ENCODE data around the gene POLR2E. TPM values are rescaled to one million over a fixed set of nuclear protein-coding genes. Genes with fewer than 3 reads are reported as not detected.

POLR2E gene
- total and polyA plus RNA-seq, 2 of the 13 experiments (the other 11 are each of a cell fraction or from before 2014, with no cell fraction given): 140 to 272 TPM

GRCh38 chr19:1066748-1067340 is 28.3 kb downstream of the POLR2E start, which contains the start of gene ARHGAP45 (continued):
- TF ChIP-seq ZEB1 (IDR thresholded peaks at IDR 0.05; ENCODE audit: insufficient replicate concordance, low read depth): no peak
- no peak for TF ChIP-seq ZNF225 (CRISPR knock-in tag; IDR thresholded peaks at IDR 0.05)
- no peak for TF ChIP-seq EHMT2 (IDR thresholded peaks at IDR 0.05; ENCODE audit: borderline replicate concordance, low read depth, low read length)
- TF ChIP-seq SRY (CRISPR knock-in tag; IDR thresholded peaks at IDR 0.05): peak; percentile 72; the same call in 1 of the 2 replicates
- TF ChIP-seq, protein P1, sequence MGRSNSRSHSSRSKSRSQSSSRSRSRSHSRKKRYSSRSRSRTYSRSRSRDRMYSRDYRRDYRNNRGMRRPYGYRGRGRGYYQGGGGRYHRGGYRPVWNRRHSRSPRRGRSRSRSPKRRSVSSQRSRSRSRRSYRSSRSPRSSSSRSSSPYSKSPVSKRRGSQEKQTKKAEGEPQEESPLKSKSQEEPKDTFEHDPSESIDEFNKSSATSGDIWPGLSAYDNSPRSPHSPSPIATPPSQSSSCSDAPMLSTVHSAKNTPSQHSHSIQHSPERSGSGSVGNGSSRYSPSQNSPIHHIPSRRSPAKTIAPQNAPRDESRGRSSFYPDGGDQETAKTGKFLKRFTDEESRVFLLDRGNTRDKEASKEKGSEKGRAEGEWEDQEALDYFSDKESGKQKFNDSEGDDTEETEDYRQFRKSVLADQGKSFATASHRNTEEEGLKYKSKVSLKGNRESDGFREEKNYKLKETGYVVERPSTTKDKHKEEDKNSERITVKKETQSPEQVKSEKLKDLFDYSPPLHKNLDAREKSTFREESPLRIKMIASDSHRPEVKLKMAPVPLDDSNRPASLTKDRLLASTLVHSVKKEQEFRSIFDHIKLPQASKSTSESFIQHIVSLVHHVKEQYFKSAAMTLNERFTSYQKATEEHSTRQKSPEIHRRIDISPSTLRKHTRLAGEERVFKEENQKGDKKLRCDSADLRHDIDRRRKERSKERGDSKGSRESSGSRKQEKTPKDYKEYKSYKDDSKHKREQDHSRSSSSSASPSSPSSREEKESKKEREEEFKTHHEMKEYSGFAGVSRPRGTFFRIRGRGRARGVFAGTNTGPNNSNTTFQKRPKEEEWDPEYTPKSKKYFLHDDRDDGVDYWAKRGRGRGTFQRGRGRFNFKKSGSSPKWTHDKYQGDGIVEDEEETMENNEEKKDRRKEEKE (IDR thresholded peaks at IDR 0.05): no peak
- peak; percentile 45; the same call in 1 of the 2 replicates for TF ChIP-seq ARNT2 (CRISPR knock-in tag; IDR thresholded peaks at IDR 0.05; ENCODE audit: low read depth)
- TF ChIP-seq, protein P2, sequence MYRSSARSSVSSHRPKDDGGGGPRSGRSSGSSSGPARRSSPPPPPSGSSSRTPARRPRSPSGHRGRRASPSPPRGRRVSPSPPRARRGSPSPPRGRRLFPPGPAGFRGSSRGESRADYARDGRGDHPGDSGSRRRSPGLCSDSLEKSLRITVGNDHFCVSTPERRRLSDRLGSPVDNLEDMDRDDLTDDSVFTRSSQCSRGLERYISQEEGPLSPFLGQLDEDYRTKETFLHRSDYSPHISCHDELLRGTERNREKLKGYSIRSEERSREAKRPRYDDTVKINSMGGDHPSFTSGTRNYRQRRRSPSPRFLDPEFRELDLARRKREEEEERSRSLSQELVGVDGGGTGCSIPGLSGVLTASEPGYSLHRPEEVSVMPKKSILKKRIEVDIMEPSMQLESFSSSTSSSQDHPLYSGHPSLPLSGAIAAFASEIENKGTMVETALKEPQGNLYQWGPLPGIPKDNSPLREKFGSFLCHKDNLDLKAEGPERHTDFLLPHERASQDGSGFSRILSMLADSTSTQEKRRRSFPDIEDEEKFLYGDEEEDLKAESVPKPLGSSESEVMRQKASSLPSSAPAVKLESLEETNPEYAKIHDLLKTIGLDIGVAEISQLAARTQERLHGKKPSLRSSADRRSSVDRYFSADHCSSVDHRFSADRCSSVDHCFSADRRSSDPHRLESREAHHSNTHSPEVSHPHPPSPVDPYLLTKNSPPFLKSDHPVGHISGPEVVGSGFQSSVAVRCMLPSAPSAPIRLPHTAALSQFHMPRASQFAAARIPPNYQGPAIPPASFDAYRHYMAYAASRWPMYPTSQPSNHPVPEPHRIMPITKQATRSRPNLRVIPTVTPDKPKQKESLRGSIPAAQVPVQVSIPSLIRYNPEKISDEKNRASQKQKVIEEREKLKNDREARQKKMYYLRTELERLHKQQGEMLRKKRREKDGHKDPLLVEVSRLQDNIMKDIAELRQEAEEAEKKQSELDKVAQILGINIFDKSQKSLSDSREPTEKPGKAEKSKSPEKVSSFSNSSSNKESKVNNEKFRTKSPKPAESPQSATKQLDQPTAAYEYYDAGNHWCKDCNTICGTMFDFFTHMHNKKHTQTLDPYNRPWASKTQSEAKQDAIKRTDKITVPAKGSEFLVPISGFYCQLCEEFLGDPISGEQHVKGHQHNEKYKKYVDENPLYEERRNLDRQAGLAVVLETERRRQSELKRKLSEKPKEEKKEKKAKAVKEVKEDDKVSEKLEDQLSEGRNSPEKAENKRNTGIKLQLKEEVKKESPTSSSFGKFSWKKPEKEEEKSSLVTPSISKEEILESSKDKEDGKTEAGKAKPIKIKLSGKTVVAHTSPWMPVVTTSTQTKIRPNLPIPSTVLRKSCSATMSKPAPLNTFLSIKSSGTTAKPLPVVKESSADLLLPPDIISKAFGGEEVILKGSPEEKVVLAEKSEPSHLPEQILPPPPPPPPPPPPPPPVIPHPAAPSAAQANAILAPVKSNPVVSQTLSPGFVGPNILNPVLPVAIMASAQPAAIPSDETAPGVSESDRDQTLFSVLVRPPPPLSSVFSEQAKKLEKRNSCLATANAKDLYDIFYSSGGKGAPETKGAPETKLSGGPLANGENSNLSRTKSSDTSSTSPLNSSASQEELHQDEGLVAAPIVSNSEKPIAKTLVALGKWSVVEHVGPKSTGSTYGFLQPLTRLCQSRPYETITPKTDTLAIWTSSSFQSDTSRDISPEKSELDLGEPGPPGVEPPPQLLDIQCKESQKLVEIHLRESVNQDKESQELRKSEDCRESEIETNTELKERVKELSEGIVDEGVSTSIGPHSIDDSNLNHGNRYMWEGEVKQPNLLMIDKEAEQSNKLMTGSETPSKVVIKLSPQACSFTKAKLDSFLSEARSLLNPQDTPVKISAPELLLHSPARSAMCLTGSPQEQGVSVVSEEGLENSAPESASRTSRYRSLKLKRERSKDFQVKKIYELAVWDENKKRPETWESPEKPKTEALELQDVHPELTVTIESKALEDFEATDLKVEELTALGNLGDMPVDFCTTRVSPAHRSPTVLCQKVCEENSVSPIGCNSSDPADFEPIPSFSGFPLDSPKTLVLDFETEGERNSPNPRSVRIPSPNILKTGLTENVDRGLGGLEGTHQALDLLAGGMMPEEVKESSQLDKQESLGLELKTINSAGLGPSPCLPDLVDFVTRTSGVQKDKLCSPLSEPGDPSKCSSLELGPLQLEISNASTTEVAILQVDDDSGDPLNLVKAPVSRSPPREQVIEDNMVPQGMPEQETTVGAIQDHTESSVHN (CRISPR knock-in tag; IDR thresholded peaks at IDR 0.05): no peak
- peak; percentile 50; the same call in 1 of the 2 replicates for TF ChIP-seq MXD4 (CRISPR knock-in tag; IDR thresholded peaks at IDR 0.05)
- 0 out of 2 replicates have a peak, but pooled peaks have one; percentile 15 for TF ChIP-seq ZNF205 (CRISPR knock-in tag; IDR thresholded peaks at IDR 0.05)
- 0 out of 2 replicates have a peak, but pooled peaks have one; percentile 19 for TF ChIP-seq EEA1 (CRISPR knock-in tag; IDR thresholded peaks at IDR 0.05; ENCODE audit: borderline replicate concordance)
- TF ChIP-seq, protein P3, sequence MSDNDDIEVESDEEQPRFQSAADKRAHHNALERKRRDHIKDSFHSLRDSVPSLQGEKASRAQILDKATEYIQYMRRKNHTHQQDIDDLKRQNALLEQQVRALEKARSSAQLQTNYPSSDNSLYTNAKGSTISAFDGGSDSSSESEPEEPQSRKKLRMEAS (IDR thresholded peaks at IDR 0.05): peak; percentile 66
- no peak for TF ChIP-seq ZNF746 (CRISPR knock-in tag; IDR thresholded peaks at IDR 0.05)
- no peak for TF ChIP-seq HDAC2 (CRISPR knock-in tag; IDR thresholded peaks at IDR 0.05)
- peak; percentile 53; the same call in 1 of the 2 replicates for TF ChIP-seq POLR2G (IDR thresholded peaks at IDR 0.05; ENCODE audit: low read depth, low read length)
- no peak for TF ChIP-seq RNF2 (conservative IDR thresholded peaks at IDR 0.05; ENCODE audit: low read depth)
- TF ChIP-seq ZBTB38 (CRISPR knock-in tag; IDR thresholded peaks at IDR 0.05): no peak
